Urothelium cell line (cell line): ENCODE measurements around the gene TRPV3.
"Not testable (repeated sequence)": the region's sequence is repeated elsewhere in the genome, so short reads cannot be mapped to it uniquely, and the experiment has no call there.

ENCODE experiments used
- DNase-seq: peaks from one replicate; pipeline ENCODE4 v3.0.0; 2011; ENCODE audit warnings: low spot score, mixed read lengths
- FAIRE-seq: peaks from 2 replicates; lab custom pipeline; 2011; peaks lifted over from hg19 to GRCh38; lab: Jason Lieb, UNC

The TRPV3 gene

DNA sequence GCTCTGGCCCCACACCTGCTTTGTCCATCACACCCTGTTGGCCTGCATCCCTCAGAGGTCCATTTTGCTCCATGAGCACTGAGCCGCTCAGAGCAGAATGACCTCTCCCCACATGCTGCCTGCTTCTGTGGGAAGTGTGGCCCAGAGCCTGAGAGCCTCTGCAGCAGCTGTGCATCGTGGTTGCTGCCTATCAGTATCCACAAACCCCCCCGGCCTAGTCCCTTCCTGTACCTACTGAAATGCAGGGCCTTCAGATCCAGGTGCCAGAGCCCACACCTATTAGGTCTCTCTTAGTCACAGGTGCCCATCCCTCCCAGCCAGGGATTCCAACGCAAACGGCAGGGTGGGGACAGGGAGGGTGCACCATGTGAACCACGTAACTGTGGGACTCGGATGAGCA lies 16.6 kb upstream of the TRPV3 start:
- DNase-seq = no peak
- FAIRE-seq = no peak

DNA sequence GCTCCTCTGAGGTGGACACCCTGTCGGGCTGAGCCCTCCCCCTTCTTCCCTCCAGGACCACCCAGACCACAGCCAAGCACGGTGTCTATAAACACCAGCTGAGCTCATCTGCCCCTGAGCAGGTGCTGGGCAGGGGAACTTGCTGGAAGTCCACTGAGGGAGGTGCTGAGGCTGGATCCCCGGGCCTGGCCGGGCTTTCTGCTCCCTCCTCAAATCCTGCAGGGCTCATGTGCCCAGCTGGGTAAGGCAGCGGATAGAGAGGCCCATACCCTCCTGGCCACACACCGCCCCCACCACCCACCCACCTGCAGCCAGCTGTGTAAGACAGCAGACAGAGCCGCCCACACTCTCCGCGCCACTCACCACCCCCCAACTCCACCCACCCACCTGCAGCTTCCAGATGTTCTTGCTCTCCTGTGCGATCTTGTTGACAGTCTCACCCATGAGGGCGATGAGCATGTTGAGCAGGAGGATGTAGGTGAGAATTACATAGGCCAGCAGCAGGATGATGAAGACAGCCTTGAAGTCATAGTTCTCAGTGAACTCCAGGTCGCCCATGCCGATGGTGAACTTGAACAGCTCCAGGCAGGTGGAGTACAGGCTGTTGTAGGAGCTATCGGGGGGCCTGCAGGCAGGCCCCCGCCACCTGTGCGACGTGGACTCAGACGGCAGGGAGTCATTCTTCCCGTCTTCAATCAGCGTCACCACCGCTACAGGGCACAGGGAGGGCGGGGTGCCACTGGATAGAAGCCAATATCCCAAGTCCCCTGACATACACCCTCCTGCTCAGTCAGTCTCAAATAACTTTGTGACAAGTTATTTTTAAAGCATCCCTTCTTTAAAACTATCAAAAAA lies 15.9 kb upstream of the TRPV3 start:
- FAIRE-seq (no peak), DNase-seq (no peak)

DNA sequence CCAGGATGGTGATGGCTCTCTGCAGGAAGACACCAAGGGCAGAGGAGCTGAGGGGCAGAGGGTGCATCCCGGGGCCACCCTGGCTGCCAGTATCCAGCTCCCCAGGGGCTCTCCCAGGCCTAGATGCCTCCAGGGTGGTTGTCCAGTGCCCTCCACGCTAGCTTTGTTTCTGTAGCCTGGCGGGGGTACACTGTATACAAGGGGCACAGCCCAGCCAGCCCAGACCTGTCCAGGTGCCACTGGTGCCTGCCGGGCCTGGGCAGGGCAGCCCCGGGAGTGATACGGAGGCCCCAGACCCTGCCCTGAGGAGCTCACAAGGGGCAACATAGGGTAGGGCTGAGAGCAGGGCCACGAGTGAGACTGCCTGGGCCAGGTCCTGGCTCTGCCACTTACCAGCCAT lies 14.6 kb upstream of the TRPV3 start:
- FAIRE-seq (no peak), DNase-seq (no peak)

DNA sequence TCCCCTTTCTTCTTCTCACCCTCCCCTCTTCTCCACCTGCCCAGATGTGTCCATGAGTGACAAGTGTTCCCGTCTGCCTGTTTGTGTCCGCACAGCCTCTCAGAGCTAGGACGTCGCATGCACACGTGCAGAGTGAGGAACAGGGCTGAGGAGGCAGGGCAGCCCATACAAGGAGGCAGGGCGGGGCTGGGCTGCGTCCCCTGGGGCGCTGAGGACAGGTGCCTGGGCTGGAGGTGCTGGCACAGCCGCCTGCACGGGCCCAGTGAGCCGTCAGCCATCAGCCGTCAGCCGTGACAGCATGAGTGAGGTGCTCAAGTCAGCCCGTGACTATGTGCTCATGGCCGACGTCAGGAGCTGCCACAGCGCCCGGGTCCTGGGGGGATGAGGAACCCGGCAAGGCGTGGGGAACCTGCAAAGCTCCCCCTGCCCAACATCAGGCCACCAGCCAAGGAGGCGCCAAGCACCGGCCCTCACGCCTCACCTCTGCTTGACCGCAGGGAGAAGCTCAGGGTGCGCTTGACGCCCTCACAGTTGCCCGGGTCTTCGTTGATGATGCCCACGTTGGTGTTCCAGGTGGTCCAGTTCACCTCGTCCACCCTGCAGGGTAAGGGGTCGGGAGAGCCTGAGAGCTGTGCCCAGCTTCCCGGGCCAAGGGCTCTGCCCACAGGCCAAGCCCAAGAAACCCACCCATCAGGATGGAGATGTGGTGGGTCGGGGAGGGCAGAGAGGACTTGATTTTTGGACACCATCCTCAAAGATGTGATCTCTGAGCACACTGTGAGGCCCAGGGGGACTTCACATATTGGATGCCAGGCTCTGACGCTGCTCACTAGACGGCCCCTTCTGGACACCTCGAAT lies 13.7 kb upstream of the TRPV3 start:
- no peak for DNase-seq
- no peak for FAIRE-seq

DNA sequence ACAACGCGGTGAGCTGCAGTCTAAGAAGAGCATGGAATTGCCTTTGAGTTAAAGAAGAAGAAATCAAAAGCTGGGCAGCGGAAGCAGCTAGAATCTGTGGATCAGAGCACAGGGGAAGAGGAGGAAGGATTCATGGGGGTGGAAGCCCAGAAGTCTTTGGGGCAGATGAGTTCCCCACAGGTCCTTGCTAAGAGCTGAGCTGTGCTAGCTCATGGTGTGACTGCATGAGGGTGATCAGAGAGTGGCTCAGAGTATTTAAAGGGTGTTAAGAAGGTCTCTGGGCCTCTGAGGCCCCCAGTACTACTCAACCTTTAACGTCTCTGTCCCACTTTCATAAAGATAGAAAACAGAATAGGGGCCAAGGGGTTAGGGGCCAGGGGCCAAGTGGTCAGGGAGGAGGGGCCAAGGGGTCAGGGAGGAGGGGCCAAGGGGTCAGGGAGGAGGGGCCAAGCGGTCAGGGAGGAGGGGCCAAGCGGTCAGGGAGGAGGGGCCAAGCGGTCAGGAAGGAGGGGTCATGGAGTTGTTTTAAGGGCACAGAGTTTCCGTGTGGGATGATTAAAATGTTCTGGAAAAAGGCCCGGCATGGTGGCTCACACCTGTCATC lies 12.0 kb upstream of the TRPV3 start:
- DNase-seq (no peak), FAIRE-seq (no peak)

DNA sequence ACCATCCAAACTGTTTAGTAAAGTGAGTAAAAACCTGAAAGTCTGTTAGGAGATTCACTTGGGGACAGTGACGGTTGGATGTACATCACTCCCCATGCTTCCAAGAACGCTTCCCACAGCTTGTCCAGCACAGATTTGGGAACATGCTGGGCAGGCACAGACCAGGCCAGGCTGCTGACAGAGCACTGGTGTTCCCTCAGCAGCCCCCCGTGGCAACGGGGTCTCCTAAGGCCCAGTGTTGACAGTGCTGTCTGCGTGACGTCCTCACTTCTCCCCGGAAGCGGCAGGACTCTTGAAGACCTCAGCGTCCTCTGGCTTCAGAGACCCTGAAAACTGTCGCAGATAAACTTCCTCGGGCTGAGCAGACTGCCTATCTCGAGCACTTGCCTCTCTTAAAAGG lies 8.9 kb upstream of the TRPV3 start:
- DNase-seq (no peak), FAIRE-seq (no peak)

DNA sequence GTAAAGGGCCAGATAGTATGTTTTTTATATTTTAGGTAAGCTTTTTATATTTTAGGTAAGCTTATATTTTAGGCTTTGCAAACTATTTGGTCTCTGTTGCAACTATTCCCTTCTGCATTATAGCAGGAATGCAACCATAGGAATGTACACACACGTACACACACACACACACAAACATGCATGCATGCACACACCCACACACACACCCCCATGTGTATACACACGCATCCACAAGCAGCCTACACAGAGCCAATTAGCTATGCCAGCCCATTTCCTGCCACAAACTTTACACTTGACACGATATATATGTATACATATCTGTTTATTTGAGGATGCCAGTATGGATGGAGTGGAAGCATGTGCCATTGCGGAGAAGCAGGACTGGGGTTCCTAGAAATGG lies 7.5 kb upstream of the TRPV3 start:
- DNase-seq = no peak
- FAIRE-seq = no peak

DNA sequence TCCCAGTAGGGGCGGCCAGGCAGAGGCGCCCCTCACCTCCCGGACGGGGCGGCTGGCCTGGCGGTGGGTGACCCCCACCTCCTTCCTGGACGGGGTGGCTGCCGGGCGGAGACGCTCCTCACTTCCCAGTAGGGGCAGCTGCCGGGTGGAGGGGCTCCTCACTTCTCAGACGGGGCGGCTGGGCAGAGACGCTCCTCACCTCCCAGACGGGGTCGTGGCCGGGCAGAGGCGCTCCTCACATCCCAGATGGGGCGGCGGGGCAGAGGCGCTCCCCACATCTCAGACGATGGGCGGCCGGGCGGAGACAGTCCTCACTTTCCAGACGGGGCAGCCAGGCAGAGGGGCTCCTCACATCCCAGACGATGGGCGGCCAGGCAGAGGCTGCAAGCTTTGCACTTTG lies 6.6 kb upstream of the TRPV3 start:
- DNase-seq, FAIRE-seq: not testable (repeated sequence)

DNA sequence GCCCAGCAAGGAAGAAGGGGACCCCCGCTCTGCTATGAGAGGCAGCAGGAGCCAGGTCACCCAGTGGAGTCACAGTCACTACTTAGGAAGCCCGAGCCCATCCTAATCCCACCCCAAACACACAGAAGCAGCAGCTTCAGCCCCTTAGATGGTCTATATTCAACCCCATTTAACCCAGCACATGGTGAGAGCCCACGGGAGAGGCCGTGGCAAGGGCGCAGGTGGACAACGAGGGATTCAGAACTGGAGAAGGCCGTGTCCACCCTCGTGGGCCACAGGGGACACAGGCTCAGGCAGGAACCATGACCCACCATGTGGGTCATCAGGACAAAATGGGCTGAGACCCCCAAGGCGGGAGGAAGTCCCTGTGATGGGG lies 1.6 kb upstream of the TRPV3 start:
- DNase-seq = no peak
- no peak for FAIRE-seq

DNA sequence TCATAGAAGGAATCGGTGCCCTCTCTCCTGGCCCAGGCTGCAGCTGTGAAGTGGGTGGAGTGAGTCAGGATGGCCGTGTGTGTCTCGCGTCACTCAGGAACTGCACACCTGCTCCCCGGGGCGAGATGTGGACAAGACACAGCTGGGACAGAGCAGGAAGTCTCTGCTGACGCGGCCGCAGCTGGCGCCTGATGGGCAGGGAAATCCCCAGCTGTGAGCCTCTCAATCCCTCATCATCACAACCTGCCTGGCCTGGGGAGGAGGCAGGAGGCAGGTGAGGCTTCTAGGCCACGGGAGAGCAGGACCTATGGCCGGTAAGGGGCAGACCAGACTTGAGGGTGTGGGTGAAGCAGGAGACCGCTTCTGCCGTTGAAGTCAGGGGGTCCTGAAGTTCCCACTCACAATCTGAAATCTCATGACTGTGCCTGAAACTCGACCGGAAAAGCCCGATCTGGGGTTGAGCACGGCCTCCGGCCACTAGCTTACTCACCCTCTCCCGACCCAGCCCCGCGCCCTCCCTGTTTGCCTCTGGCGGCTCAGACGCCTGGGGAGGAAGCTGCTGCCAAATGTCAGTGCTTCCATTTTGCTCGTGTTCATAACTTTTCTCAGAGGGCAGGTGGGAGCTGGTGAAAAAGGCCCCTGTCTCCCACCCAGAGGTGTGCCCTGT lies 1.1 kb upstream of the TRPV3 start:
- DNase-seq = no peak
- no peak for FAIRE-seq

DNA sequence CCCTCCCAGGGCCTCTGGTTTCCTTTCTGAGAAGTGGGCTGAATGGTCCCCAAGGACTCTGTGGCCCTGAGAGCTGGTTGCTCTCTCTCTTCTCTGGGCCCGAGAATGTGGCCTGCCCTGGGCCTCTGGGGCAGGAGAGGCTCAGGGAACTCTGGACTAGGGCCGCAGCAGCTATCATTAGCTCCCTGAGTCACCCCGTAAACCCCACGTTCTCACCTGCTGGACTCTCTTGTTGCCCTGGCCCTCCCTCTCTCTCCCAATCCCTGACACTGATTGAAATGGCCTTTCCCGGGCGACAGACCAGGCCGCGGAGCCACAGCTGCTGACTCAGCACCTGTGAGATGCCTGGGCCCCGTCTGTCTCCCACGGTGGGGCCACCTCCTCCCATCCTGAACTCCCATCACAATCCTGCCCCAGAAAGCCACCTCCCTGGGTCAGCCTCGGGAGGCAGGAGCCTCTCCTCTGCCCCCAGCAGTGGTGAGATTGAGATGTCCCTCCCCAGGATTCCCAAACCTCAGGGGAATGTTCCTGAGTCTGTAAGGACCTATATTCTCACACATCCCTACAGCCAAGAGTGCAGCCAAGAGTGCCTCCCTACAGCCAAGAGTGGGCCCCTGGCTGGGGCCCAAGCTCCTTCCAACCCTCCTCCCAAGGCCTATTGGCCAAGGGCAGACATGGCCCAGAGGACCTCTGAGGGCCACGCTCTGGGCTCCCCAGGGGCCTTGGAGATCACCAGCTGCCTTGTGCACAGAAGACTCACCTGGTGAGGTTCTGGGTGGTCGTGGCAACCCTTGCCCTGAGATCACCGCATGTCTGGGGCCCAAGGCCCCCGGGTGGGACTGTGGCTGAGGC lies 470 bp downstream of the TRPV3 start:
- DNase-seq = peak; percentile 35
- no peak for FAIRE-seq

DNA sequence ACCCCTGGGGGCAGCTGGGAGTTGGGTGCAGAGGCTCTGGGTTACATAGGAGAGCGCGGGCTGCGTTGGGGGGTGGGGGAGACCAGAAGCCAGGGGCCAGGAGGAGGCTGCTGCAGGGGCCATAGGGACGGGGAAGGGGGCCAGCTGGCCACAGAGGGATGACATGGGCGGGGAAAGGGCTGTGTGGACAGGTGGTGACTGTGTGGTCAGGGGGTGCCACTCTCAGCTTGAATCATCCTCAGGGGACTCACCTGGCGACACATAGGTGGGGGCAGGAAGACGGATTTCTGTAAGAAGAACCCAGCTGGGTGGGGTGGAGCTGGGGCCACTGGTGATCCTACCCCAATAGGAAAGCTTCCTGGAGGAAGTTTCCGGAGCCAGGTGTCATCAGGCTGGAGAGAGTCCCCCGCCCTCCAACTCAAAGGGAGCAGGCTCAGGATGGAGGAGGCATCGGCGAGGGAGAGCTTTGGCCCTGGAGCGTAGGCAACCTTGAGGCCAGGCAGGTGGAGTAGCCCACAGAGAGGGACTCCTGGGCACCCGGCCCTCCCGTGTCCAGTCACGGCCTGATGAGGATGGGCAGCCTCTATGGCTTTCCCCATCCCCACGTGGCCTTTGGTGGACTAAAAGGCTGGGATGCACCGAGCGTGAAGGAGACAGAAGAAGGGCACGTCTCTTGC lies 1.2 kb downstream of the TRPV3 start:
- FAIRE-seq = no peak
- no peak for DNase-seq

DNA sequence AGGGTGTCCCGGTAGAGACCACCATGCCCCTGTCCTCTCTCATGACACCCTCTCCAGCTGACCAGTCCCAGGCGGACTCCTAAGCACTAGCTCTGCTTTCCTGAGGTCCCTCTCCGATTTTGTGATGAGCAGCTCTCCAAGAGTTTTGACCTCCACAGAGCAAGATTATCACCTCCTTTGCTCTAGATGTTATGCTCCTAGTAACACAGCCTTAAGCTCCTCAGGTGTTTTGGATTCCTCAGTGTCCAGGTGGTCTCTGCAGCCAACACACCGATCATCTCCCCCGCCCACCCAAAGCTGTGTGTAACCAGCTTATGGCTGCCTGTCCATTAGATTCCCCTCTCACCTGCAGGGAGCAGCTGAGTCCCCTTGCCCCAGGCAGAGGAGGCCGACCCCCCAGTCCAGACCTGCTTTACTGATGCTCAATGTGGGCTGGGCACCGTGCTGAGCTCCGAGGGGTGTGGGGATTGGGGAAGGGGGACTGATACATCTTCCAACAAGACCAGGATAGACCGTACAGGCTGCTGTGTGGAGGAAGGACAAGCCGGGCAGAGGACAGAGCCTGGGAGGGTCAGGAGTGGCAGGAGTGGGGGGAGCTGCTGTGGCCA lies 2.3 kb downstream of the TRPV3 start:
- no peak for FAIRE-seq
- DNase-seq = no peak

DNA sequence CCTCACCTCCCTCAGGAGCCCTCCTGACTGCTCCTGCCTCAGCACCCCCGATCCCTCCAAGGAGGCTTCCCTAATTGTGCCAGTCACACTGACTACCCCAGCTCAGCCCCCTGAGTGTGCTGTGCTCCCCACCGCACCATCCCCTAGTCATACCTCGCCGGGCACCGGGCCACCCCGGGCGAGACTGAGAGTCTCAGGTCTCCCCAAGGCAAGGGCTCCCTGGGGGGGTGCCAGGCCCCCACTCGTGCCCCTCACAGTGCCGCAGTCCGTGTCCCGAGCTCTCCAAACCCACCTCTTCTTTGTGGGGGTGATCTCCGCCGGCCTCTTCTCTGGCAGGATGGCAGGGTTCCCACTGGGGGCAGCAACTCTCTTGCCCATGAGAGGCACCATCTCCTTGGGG lies 3.2 kb downstream of the TRPV3 start:
- DNase-seq (no peak), FAIRE-seq (no peak)

DNA sequence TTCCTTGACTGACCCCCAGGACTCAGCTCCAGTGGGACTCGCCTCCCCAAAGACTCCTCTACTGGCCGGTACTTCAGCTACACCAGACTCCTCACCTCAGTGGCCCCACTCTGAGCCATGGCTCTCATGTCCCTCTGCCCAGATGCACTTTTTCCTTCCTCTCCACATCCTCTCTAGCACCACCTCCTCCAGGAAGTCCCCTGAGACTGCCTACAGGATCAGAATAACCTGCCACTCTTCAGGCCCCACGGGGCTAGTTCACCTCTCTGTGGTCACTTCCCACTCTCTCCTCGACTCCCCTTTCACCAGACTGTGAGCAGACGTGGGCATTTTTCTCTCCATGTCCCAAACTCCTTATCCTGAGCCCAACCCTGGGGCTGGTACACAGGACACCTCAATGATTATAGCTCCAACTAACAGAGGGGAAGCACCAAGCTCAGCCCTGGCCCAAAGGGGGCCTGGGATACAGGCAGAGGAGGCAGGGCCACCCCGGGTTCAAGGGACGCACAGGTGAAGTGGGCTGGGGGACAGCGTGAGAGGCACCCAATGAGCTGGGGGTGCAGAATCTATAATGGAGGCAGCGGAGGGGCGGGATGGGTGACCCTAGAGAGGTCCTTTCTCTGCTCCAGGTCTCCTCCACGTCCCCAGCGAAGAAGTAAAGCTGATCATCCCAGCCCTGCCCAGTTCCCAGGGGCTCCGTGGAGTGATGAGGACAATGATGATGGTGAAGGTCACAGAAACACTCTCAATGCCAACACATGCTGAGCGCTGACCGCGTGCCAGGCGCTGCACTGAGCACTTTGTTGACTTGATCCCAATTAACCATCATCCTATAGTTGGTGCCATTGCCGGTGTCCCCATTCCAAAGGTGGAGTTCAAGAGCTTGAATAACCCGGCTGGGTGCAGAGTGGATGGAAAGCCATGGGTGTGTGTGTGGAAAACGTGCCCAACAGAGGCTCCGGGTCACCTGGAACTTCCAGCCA lies 3.9 kb downstream of the TRPV3 start:
- FAIRE-seq = no peak

DNA sequence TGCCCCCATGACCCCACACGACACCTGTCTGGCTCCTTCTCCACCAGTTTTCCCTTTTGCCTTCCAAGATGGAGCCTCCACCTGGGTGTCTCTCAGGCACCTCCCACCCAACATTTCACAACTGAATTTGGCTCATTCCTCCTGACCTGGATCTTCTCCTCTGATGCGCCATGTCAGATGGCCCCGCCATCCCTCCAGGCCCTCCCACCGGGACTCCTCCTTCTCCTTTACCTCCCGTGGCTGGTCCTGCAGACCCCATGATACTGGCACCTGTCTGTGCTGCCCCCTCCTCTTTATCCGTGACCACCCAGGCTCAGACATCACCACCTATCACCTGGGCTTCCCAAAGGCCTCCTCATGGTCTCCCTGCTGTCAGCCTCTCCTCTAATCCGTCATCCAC lies 4.7 kb downstream of the TRPV3 start:
- DNase-seq = no peak
- no peak for FAIRE-seq

More for the DNA sequence above, 3.9 kb downstream of the TRPV3 start:
- DNase-seq = no peak

DNA sequence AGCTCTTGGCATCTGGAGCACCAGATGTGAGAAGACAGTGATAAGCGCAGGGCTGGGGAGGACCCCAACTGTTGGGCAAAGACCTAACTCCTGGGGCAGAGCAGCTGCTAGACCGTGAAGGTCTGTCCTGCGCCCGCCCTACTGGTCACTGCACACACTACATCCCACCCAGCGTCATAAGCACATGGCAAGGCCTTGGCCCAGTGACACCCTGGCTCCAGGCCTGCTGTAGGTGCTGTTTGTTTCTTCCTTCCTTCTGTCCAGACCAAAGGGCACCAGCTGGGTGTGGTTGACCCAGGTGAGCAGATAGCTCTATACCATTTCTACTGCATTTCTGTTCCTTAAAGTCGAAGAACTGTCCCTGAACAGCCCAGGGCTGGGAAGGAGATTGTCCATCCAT lies 6.4 kb downstream of the TRPV3 start:
- DNase-seq = no peak
- no peak for FAIRE-seq

DNA sequence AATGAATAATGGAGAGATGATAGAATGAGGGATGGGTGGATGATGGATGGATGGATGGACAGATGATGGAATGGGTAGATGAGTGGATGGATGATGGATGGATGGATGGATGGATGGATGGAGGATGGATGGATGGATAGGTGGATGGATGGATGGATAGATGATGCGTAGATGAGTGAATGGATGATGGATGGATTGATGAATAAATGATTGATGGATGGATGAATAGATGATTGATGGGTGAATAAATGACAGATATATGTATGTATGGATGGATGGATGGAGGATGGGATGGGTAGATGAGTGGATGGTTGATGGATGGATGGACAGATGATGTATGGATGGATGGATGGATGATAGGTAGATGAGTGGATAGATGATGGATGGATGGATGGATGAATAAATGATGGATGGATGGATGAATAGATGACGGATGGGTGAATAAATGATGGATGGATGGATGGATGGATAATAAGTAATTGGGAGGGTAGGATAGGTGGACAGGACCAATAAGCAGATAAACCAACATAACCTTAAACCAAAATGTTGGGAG lies 7.9 kb downstream of the TRPV3 start:
- FAIRE-seq (peak; percentile 52), DNase-seq (no peak)
